Activated CD4-positive, alpha-beta T cell treated with anti-CD3 and anti-CD28 coated beads, Interleukin-2, amount 10 ng/mL, durations not matched to agents 24 days and 14 days (primary cell): ENCODE measurements around the gene LRP1B. TPM values are rescaled to one million over a fixed set of nuclear protein-coding genes. Genes with fewer than 3 reads are reported as not detected.
"Not testable (repeated sequence)": the region's sequence is repeated elsewhere in the genome, so short reads cannot be mapped to it uniquely, and the experiment has no call there.

Source experiments
- DNase-seq: peaks from one replicate; pipeline ENCODE4 v3.0.0; 2022
- H3K27ac Mint-ChIP-seq: one replicate; pipeline ENCODE4 v1.8.0; 2022; ENCODE audit warnings: mild to moderate bottlenecking, mixed read lengths
- H3K27me3 Mint-ChIP-seq: one replicate; pipeline ENCODE4 v1.8.0; 2022; ENCODE audit warnings: mixed read lengths
- H3K36me3 Mint-ChIP-seq: one replicate; pipeline ENCODE4 v1.8.0; 2022; ENCODE audit warnings: low read depth, mild to moderate bottlenecking, mixed read lengths
- H3K4me1 Mint-ChIP-seq: one replicate; pipeline ENCODE4 v1.8.0; 2021; ENCODE audit warnings: mixed read lengths
- H3K4me3 Mint-ChIP-seq: one replicate; pipeline ENCODE4 v1.8.0; 2022; ENCODE audit warnings: mild to moderate bottlenecking, moderate library complexity, mixed read lengths
- H3K9me3 Mint-ChIP-seq: one replicate; pipeline ENCODE4 v1.8.0; 2021; ENCODE audit warnings: mixed read lengths
- intact Hi-C: fragments of 100-400 bp; cut with micrococcal nuclease; formaldehyde crosslinking; loops from one replicate; pipeline ENCODE4 v1.15.1; 2023
- total RNA-seq: library from RNA; stranded (reverse); gene quantifications from 2 replicates; pipeline ENCODE4 v1.2.3, GENCODE V29; 2022

LRP1B gene
- total RNA-seq, 1 donor from 2014 or later, result not detected

DNA sequence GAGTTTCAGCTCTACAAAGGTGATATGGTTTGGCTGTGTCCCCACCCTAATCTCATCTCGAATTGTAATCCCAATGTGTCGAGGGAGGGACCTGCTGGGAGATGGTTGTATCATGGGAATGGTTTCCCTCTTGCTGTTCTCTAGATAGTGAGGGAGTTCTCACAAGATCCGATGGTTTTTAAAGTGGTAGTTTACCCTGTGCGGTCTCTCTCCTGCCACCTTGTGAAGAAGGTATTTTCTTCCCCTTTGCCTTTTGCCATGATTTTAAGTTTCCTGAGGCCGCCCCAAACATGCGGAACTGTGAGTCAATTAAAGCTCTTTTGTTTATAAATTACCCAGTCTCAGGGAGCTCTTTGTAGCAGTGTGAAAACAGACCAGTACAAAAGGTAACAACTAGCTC, 306.0 kb downstream of the LRP1B start:
- no peak overlapping the region for H3K4me3 Mint-ChIP-seq
- H3K9me3 Mint-ChIP-seq, result no peaks in the 10 kb centered on the region
- DNase-seq, result no peak
- intact Hi-C loops, result no loop called here
- no peaks in the 10 kb centered on the region for H3K4me1 Mint-ChIP-seq
- no peak overlapping the region for H3K27ac Mint-ChIP-seq
- no peaks in the 10 kb centered on the region for H3K27me3 Mint-ChIP-seq
- no peaks in the 10 kb centered on the region for H3K36me3 Mint-ChIP-seq

DNA sequence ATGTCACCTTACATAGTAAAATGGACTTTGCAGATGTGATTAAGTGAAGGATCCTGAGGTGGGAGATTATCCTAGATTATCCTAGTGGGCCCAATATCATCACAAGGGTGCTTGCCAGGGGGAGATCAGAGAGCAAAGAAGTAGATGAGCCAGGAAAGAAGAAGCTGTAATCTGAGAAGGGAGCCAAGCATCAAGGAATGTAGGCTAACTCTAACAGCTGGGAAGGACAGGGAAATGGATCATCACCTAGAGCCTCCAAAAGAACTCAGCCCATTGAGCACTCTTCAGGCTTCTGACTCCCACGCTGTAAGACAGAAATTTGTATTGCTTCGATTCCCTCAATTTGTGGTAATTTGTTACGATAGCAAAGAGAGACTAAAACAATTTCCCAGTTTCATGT, 309.9 kb downstream of the LRP1B start:
- Mint-ChIP-seq H3K4me3 (no peak overlapping the region), H3K27ac (no peak overlapping the region), H3K9me3 (no peaks in the 10 kb centered on the region), H3K27me3 (no peaks in the 10 kb centered on the region), H3K4me1 (no peaks in the 10 kb centered on the region), H3K36me3 (no peaks in the 10 kb centered on the region)
- intact Hi-C loops, result no loop called here
- no peak for DNase-seq

DNA sequence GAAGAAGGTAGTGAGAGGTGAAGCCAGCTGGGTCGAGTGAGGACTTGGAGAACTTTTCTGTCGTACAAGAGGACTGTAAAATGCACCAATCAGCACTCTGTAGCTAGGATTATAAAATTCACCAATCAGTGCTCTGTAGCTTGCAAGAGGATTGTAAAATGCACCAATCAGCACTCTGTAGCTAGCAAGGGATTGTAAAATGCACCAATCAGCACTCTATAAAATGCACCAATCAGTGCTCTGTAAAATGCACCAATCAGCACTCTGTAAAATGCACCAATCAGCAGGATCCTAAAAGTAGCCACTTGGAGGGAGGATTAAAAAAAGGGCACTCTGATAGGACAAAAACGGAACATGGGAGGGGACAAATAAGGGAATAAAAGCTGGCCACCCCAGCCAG, 315.5 kb downstream of the LRP1B start:
- intact Hi-C loops, result not testable (repeated sequence)
- H3K9me3 Mint-ChIP-seq, result peaks cover 18% of the 10 kb centered on the region

DNA sequence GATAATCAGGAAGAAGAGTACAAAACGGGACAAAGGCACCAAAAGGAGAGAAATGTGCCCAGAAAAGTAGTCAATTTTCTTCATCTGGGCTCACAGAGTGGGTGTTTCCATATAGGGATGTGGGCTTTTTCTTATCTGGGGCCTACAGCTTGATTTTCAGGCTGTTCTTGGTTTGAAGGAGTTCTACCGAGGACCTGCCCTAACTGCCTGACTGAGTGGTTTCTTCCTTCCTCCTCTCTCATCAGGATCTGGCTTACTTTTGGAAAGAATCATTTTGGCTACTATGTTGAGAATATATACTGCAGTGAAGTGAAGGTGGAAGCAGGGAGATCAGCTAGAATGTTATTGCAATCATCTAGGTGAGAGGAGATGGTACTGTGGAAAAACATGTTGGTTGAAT, 316.7 kb downstream of the LRP1B start:
- H3K36me3 Mint-ChIP-seq, result no peaks in the 10 kb centered on the region
- H3K27me3 Mint-ChIP-seq, result no peaks in the 10 kb centered on the region
- peaks cover 18% of the 10 kb centered on the region for H3K9me3 Mint-ChIP-seq
- H3K4me3 Mint-ChIP-seq, result no peak overlapping the region
- DNase-seq, result no peak
- H3K27ac Mint-ChIP-seq, result no peak overlapping the region
- intact Hi-C loops, result no loop called here
- H3K4me1 Mint-ChIP-seq, result no peaks in the 10 kb centered on the region

More for the DNA sequence above, 315.5 kb downstream of the LRP1B start:
- H3K4me3 Mint-ChIP-seq, DNase-seq, H3K27ac Mint-ChIP-seq, H3K36me3 Mint-ChIP-seq, H3K27me3 Mint-ChIP-seq, H3K4me1 Mint-ChIP-seq: not testable (repeated sequence)

DNA sequence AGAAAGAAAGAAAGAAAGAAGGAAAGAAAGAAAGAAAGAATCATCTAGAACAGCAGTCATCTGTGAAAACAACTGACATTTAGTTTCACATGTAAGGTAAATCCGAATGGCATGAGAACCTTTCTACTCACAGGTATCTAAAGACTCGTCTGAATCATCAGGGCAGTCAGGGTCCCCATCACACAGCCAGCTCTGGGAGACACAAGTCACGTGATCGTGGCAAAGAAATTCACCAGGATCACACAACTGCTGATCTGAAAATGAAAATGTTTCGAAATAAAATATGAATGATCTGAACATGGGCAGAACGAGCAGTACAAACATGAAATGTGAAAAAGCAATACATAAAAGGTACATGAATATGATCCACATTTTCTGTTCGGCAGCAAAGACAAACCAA, 320.7 kb downstream of the LRP1B start:
- Mint-ChIP-seq H3K9me3 (peaks cover 15% of the 10 kb centered on the region), H3K4me1 (no peaks in the 10 kb centered on the region), H3K27me3 (no peaks in the 10 kb centered on the region), H3K36me3 (no peaks in the 10 kb centered on the region), H3K27ac (no peak overlapping the region), H3K4me3 (no peak overlapping the region)
- no peak for DNase-seq
- intact Hi-C loops, result no loop called here

DNA sequence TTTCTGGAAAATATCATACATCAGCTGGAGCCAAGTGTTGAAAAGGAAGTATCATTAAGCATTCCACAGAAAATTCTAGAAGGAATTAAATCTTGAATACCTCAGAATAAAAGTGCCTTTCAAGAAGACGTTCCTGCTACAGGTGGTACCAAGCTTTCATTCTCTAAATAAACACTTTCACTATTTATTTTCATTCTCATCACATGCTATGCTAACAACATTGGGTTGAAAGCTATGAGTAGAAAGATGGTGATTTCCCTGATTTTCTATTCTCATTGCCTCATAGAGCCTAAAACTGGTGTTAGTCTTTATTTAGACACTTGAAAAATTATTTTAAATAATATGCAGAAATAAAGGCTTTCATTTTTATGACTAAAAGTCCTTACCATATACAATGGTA, 324.7 kb downstream of the LRP1B start:
- Mint-ChIP-seq H3K9me3 (no peaks in the 10 kb centered on the region), H3K4me1 (no peaks in the 10 kb centered on the region), H3K27ac (no peak overlapping the region), H3K4me3 (no peak overlapping the region), H3K36me3 (no peaks in the 10 kb centered on the region), H3K27me3 (no peaks in the 10 kb centered on the region)
- no peak for DNase-seq
- intact Hi-C loops, result no loop called here

DNA sequence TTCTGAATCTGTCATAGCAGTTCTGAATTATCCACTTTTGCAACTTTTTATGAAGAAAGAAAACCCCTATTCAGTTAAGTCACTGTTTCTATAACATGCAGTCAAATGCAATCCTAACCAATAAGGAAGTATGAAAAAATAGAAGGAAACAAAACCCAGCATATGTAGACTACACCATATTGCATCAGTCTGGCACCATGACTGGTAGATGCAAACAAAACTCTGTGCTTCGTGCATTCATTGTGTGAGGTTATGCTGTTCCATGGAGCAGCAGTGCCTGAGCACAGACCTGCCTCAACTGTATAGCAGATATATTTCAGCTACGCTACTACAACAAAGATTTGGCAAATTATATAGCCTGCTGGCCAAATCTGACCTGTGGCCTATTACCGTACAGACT, 325.5 kb downstream of the LRP1B start:
- intact Hi-C loops, result no loop called here
- H3K27ac Mint-ChIP-seq, result no peak overlapping the region
- H3K4me3 Mint-ChIP-seq, result no peak overlapping the region
- H3K4me1 Mint-ChIP-seq, result no peaks in the 10 kb centered on the region
- H3K9me3 Mint-ChIP-seq, result no peaks in the 10 kb centered on the region
- H3K27me3 Mint-ChIP-seq, result no peaks in the 10 kb centered on the region
- no peaks in the 10 kb centered on the region for H3K36me3 Mint-ChIP-seq
- DNase-seq, result no peak

DNA sequence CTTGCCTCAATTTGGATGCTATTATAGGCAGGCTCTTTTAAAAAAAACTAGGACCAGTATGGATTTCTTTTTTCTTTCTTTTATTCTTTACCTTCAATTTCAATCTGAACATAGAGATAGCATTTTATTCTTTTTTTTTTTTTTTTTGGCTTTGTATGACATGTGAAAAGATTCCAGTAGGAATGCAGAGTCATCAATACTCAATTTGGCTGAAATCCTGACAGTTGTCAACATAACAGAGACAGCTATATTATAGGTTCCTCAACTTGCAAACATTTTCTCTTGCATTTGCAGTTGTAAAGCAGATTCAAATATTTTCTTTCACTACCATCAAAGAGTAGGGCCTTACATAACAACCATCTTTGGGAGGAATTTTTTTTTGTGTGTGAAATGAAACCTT, 334.4 kb downstream of the LRP1B start:
- intact Hi-C loops, result no loop called here
- Mint-ChIP-seq H3K36me3 (no peaks in the 10 kb centered on the region), H3K4me3 (no peak overlapping the region), H3K4me1 (no peaks in the 10 kb centered on the region), H3K9me3 (no peaks in the 10 kb centered on the region), H3K27ac (no peak overlapping the region), H3K27me3 (no peaks in the 10 kb centered on the region)
- DNase-seq, result no peak

DNA sequence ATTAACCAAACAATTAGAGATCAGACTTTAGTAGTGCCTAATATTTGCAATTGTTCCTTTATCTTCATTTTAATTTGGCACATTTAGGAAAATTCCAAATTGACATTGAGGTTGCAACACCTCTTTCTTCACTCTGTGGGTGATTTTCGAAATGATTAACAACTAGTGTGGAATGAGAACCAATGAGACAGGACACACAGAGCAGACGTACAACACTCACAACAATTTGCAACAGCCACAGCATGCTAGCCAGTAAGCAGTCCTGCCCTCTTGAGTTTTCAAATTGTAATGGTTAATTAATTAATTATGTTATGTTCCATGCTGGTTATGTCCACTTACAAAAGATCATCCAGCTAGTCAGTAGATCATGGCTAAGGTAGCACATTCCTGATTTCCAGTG, 339.3 kb downstream of the LRP1B start:
- Mint-ChIP-seq H3K27ac (no peak overlapping the region), H3K4me1 (no peaks in the 10 kb centered on the region), H3K36me3 (no peaks in the 10 kb centered on the region), H3K27me3 (no peaks in the 10 kb centered on the region), H3K9me3 (peaks cover 3% of the 10 kb centered on the region), H3K4me3 (no peak overlapping the region)
- DNase-seq, result no peak
- intact Hi-C loops, result no loop called here

DNA sequence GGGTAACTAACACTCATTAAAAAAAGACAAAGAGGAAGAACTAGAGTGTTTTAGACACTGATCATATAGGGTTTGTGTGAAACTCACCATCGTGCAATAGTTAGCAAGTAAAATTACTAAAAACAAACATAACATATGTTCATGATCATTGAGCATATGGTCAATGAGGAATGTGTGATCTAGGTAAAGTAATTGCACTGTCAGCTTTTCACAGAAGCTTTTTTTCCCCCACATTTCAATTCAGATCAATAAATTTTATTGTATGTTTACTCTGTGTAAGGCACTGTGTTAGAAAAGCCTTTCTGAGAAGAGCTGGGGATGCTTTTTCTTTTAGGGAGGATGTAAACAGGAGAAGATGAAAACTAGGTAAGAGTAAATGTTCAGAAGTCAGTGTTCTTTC, 348.2 kb downstream of the LRP1B start:
- H3K9me3 Mint-ChIP-seq, result no peaks in the 10 kb centered on the region
- no peaks in the 10 kb centered on the region for H3K27me3 Mint-ChIP-seq
- H3K36me3 Mint-ChIP-seq, result no peaks in the 10 kb centered on the region
- intact Hi-C loops, result no loop called here
- H3K27ac Mint-ChIP-seq, result no peak overlapping the region
- DNase-seq, result no peak
- no peak overlapping the region for H3K4me3 Mint-ChIP-seq
- H3K4me1 Mint-ChIP-seq, result no peaks in the 10 kb centered on the region

DNA sequence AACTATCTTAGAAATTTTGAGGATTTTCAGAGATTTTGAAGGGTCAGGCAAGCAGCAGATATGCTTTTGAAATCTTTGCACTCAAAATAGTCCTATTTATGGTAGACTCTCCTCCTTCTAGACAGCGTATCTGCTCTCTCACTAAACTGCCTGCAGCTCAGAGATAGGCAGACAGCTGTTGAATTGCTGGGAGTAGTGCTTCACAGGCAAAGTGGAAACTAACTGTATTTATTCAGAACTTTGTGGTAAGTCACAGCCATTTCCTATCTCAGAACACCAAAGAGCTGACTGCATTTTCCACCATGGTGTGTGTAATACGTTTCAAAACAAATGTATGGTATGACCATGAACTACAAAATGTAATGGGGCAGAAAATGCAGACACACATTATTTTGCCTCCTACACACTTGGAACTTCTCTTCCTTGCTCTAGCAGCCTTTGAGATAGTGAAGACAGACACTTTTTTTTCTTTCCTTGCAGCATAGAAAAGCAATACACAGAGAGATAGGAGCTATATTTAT, 352.4 kb downstream of the LRP1B start:
- intact Hi-C loops, result no loop called here
- H3K4me3 Mint-ChIP-seq, result no peak overlapping the region

DNA sequence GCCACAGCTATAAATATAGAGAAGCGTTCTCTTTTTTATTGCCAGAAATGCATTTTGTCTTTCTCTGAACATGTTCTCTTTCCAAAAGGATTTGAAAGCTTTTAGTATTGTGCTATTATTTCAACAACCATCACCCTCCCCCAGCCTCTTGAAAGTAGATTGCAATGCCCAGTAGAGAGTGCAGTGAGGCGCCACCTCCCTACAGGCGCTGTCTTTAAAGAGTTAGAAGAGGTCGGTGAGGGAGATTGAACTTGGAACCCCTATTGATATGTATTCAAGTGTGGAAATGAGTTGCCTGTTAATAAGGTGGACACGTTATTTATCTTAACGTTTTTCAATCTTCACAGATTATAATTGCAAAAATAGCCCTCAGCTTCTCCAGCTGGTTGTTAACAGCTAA, 360.3 kb downstream of the LRP1B start:
- Mint-ChIP-seq H3K4me3 (no peak overlapping the region), H3K9me3 (no peaks in the 10 kb centered on the region), H3K27me3 (no peaks in the 10 kb centered on the region), H3K36me3 (no peaks in the 10 kb centered on the region), H3K27ac (no peak overlapping the region), H3K4me1 (no peaks in the 10 kb centered on the region)
- intact Hi-C loops, result no loop called here
- no peak for DNase-seq

More for the DNA sequence above, 352.4 kb downstream of the LRP1B start:
- H3K36me3 Mint-ChIP-seq, result no peaks in the 10 kb centered on the region
- H3K9me3 Mint-ChIP-seq, result no peaks in the 10 kb centered on the region
- no peaks in the 10 kb centered on the region for H3K27me3 Mint-ChIP-seq
- H3K27ac Mint-ChIP-seq, result no peak overlapping the region
- no peaks in the 10 kb centered on the region for H3K4me1 Mint-ChIP-seq
- no peak for DNase-seq

DNA sequence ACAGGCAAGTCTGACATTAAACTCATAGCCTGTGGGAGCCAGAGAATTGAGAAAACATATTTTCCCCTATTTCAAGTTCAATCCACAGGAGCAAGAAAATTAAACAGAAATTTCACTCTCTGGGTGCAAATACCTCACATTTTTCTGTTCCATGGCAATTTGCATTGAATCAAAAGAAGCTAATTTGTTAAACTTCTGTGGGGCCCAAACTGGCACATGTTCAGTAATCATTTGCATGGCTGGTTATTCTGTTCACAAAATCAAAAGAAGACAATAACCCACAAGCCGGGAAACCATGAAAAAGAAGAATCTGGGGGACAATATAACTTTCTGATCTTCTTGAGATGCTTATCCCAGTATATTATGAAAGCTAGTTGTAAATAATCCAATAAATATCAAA, 363.1 kb downstream of the LRP1B start:
- intact Hi-C loops, result no loop called here
- no peak overlapping the region for H3K4me3 Mint-ChIP-seq

DNA sequence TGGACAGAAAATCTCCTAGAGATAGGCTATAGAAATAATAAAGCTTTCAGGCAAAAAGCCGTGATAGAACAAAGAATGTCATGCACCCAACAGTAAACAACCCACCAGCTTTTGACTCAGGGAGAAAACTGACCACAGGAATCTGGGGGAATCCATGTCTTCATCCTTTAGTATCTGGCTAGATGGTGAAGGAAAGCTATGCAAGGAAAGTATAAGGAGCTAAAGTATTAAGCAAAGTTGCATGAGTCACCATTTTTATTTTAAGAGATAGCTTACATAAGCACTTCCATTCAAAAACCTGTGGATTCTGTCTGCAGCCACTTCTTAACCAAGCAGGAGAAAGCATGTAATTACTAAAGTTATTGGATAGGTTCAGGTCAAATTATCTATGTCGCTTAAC, 363.8 kb downstream of the LRP1B start:
- Mint-ChIP-seq H3K27me3 (no peaks in the 10 kb centered on the region), H3K27ac (no peak overlapping the region), H3K36me3 (no peaks in the 10 kb centered on the region), H3K4me1 (no peaks in the 10 kb centered on the region), H3K4me3 (no peak overlapping the region), H3K9me3 (no peaks in the 10 kb centered on the region)
- no peak for DNase-seq
- intact Hi-C loops, result no loop called here

More for the DNA sequence above, 363.1 kb downstream of the LRP1B start:
- Mint-ChIP-seq H3K36me3 (no peaks in the 10 kb centered on the region), H3K27ac (no peak overlapping the region), H3K27me3 (no peaks in the 10 kb centered on the region), H3K4me1 (no peaks in the 10 kb centered on the region), H3K9me3 (no peaks in the 10 kb centered on the region)
- DNase-seq, result no peak

DNA sequence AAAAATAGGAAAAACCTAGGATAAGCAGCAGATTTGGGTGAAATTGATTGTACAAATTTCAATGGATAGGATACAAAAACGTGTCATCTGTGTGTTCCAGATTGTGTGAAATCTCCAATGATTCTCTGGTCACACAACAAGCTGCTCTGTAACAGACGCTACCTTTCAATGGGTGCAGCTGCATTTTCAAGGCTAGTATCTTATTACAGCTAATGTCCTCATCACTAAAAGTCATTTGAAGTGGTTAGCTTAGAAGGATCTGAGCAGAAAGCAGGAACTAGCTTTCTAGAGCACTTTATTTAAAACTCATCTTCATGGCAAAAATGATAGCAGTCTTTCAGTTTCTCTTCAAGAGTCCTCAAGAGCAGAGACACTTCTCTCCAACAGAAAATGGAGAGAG, 364.6 kb downstream of the LRP1B start:
- Mint-ChIP-seq H3K36me3 (no peaks in the 10 kb centered on the region), H3K27ac (no peak overlapping the region), H3K4me1 (no peaks in the 10 kb centered on the region), H3K9me3 (no peaks in the 10 kb centered on the region), H3K4me3 (no peak overlapping the region), H3K27me3 (no peaks in the 10 kb centered on the region)
- no peak for DNase-seq
- intact Hi-C loops, result no loop called here
